Measurements from ENCODE around the gene MEN1.

GRCh38 chr11:64800303-64801157 is 9.8 kb downstream of the MEN1 start:
- TF ChIP-seq POLR2A (IDR thresholded peaks at IDR 0.05) (no peak), CTCF (IDR thresholded peaks at IDR 0.05) (no peak), POLR2AphosphoS5 (IDR thresholded peaks at IDR 0.05) (no peak)
